ENCODE data around the gene RNF31.

The RNF31 gene

DNA sequence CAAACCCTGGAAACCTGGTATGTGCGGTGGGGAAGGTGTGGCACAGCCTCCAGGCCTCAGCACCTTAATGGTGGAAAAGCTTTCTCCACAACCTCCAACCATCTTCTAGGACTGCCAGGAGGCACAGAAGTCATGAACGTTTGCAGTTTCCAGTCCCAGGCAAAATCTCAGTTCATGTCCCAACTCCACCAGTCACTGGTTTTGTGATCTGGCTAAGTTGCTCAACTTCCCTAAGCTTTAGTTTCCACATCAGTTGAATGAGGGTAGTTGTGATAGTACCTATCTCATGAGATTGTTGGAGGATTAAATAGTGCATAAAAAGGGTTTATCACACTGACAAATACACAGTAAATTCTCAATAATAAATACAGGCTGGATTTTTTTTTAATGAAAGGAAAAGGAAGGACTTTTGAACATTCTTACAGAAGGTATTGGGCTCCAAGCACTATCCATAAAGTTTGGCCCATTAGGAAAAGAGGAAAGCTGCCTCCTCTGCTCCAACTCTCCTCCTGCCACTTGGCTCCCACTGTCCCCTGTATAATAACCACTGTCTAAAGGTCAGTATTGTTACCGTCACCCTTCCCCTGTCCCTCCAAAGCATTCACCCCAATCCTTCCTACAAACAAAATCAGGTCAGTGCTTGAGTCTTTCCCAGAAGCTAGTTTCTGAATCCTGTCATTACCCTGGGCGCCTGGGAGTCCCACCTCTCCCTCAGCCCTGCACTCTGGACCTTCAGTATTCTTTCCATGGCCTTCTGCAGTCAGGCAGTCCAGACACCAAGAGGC lies 46.9 kb upstream of the RNF31 start:
- no peak overlapping the region for H3K27ac ChIP-seq (replicated peaks)
- no peaks in the 10 kb centered on the region for H3K27me3 ChIP-seq (ENCODE audit: insufficient read depth, poor library complexity, severe bottlenecking)
- no peak overlapping the region for H3K4me3 ChIP-seq (replicated peaks; ENCODE audit: insufficient read depth, low read length)
- peak in 1 of 2 experiments; percentile 42 for DNase-seq (ENCODE audit: low read depth in 1 of 2, low spot score in 1 of 2)
- TF ChIP-seq, protein P1, sequence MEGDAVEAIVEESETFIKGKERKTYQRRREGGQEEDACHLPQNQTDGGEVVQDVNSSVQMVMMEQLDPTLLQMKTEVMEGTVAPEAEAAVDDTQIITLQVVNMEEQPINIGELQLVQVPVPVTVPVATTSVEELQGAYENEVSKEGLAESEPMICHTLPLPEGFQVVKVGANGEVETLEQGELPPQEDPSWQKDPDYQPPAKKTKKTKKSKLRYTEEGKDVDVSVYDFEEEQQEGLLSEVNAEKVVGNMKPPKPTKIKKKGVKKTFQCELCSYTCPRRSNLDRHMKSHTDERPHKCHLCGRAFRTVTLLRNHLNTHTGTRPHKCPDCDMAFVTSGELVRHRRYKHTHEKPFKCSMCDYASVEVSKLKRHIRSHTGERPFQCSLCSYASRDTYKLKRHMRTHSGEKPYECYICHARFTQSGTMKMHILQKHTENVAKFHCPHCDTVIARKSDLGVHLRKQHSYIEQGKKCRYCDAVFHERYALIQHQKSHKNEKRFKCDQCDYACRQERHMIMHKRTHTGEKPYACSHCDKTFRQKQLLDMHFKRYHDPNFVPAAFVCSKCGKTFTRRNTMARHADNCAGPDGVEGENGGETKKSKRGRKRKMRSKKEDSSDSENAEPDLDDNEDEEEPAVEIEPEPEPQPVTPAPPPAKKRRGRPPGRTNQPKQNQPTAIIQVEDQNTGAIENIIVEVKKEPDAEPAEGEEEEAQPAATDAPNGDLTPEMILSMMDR (IDR thresholded peaks at IDR 0.05; ENCODE audit: insufficient read depth, low read length): no peak
- TF ChIP-seq, protein P2, sequence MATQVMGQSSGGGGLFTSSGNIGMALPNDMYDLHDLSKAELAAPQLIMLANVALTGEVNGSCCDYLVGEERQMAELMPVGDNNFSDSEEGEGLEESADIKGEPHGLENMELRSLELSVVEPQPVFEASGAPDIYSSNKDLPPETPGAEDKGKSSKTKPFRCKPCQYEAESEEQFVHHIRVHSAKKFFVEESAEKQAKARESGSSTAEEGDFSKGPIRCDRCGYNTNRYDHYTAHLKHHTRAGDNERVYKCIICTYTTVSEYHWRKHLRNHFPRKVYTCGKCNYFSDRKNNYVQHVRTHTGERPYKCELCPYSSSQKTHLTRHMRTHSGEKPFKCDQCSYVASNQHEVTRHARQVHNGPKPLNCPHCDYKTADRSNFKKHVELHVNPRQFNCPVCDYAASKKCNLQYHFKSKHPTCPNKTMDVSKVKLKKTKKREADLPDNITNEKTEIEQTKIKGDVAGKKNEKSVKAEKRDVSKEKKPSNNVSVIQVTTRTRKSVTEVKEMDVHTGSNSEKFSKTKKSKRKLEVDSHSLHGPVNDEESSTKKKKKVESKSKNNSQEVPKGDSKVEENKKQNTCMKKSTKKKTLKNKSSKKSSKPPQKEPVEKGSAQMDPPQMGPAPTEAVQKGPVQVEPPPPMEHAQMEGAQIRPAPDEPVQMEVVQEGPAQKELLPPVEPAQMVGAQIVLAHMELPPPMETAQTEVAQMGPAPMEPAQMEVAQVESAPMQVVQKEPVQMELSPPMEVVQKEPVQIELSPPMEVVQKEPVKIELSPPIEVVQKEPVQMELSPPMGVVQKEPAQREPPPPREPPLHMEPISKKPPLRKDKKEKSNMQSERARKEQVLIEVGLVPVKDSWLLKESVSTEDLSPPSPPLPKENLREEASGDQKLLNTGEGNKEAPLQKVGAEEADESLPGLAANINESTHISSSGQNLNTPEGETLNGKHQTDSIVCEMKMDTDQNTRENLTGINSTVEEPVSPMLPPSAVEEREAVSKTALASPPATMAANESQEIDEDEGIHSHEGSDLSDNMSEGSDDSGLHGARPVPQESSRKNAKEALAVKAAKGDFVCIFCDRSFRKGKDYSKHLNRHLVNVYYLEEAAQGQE (IDR thresholded peaks at IDR 0.05; ENCODE audit: insufficient replicate concordance, low read depth): no peak
- no peak for TF ChIP-seq POLR2AphosphoS5 (IDR thresholded peaks at IDR 0.05; ENCODE audit: low read depth)
- TF ChIP-seq GABPA (IDR thresholded peaks at IDR 0.05; ENCODE audit: low read depth): no peak
- no peak for TF ChIP-seq SPI1 (IDR thresholded peaks at IDR 0.05; ENCODE audit: borderline replicate concordance, low read depth)

- H3K27me3 ChIP-seq (ENCODE audit: insufficient read depth, poor library complexity, severe bottlenecking): no peaks in the 10 kb centered on the region
- TF ChIP-seq SPI1 (IDR thresholded peaks at IDR 0.05; ENCODE audit: borderline replicate concordance, low read depth): no peak
- TF ChIP-seq POLR2AphosphoS5 (IDR thresholded peaks at IDR 0.05; ENCODE audit: low read depth): no peak
- TF ChIP-seq, protein P2 (IDR thresholded peaks at IDR 0.05; ENCODE audit: insufficient replicate concordance, low read depth): no peak
- no peak for TF ChIP-seq GABPA (IDR thresholded peaks at IDR 0.05; ENCODE audit: low read depth)
- TF ChIP-seq, protein P1 (IDR thresholded peaks at IDR 0.05; ENCODE audit: insufficient read depth, low read length): no peak
- H3K4me3 ChIP-seq (replicated peaks; ENCODE audit: insufficient read depth, low read length): no peak overlapping the region
- no peak for DNase-seq (ENCODE audit: low read depth in 1 of 2, low spot score in 1 of 2)
- no peak overlapping the region for H3K27ac ChIP-seq (replicated peaks)
These were observed 46.3 kb upstream of the RNF31 start for GRCh38 chr14:24100982-24101494.

- no peak for TF ChIP-seq SPI1 (IDR thresholded peaks at IDR 0.05; ENCODE audit: borderline replicate concordance, low read depth)
- TF ChIP-seq, protein P2 (IDR thresholded peaks at IDR 0.05; ENCODE audit: insufficient replicate concordance, low read depth): no peak
- no peak overlapping the region for H3K4me3 ChIP-seq (replicated peaks; ENCODE audit: insufficient read depth, low read length)
- H3K27me3 ChIP-seq (ENCODE audit: insufficient read depth, poor library complexity, severe bottlenecking): no peaks in the 10 kb centered on the region
- no peak overlapping the region for H3K27ac ChIP-seq (replicated peaks)
- no peak for DNase-seq (ENCODE audit: low read depth in 1 of 2, low spot score in 1 of 2)
These were observed 44.8 kb upstream of the RNF31 start for GRCh38 chr14:24102357-24103048.

Measured in HL-60 (cell line).